Measurements from ENCODE around the gene CARD11. TPM values are rescaled to one million over a fixed set of nuclear protein-coding genes. Genes with fewer than 3 reads are reported as not detected.

CARD11 gene
- total RNA-seq, 2 experiments from 2014 or later: 98.3 to 103 TPM

- Mint-ChIP-seq H3K9me3 (no peaks in the 10 kb centered on the region), H3K4me3 (no peak overlapping the region), H3K27me3 (no peaks in the 10 kb centered on the region), H3K36me3 (ENCODE audit: low read depth) (peaks cover 55% of the 10 kb centered on the region), H3K4me1 (ENCODE audit: low read depth) (peaks cover 16% of the 10 kb centered on the region), H3K27ac (peak overlapping the region; percentile 91)
- DNase-seq: no peak
- intact Hi-C loops (cut with micrococcal nuclease): no loop called here
- ChIA-PET POLR2A (interaction anchor here (0.6 kb wide), 1 partner anchor 110 kb away, joined by 3 read pairs; no protein-coding TSS in a partner anchor), CTCF (interaction anchor here (0.7 to 1.3 kb wide), 3 partner anchors 13 to 183 kb away, joined by 3 to 4 read pairs (median 3); no protein-coding TSS in a partner anchor)
- no peak for TF ChIP-seq CTCF (IDR thresholded peaks at IDR 0.05)
- ATAC-seq: no peak
Measured at GRCh38 chr7:2934984-2935740, 108.5 kb downstream of the CARD11 start.

DNA sequence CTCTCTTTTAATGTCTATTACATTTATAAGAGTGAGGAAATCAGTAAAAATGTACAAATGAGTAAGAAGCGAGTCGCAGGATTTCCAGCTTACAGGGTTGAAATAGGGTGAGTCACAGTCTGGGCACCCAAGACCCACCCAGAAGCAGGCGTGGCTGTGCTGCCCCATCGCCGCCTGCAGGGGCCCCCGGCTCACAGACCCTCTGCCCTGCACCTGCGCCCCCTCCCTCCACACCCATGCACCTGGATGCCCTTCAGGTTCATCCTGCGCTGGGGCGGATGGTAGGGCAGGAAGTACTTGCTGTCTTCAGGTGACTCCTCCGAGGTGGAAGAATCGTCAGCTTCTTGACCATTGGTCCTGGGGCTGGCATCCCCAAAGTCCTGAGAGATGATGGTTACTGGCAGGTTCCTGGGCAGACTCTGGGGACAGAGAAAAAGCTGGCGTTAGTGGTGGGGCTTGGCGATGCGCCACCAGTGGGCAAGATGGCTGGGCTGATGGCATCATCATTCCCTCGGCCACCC lies 109.4 kb downstream of the CARD11 start:
- peak; percentile 87 for ATAC-seq
- Mint-ChIP-seq H3K27ac (peak overlapping the region; percentile 91), H3K9me3 (no peaks in the 10 kb centered on the region), H3K27me3 (no peaks in the 10 kb centered on the region), H3K4me3 (no peak overlapping the region), H3K4me1 (ENCODE audit: low read depth) (peaks cover 14% of the 10 kb centered on the region), H3K36me3 (ENCODE audit: low read depth) (peaks cover 53% of the 10 kb centered on the region)
- intact Hi-C loops (cut with micrococcal nuclease): no loop called here
- DNase-seq: peak; percentile 54
- POLR2A ChIA-PET: interaction anchor here (1.2 kb wide), 1 partner anchor 32 kb away, joined by 3 read pairs; no protein-coding TSS in a partner anchor
- CTCF ChIA-PET: interaction anchor here (1.0 to 1.3 kb wide), 2 partner anchors 11 to 184 kb away, joined by 3 to 4 read pairs; no protein-coding TSS in a partner anchor
- no peak for TF ChIP-seq CTCF (IDR thresholded peaks at IDR 0.05)

DNA sequence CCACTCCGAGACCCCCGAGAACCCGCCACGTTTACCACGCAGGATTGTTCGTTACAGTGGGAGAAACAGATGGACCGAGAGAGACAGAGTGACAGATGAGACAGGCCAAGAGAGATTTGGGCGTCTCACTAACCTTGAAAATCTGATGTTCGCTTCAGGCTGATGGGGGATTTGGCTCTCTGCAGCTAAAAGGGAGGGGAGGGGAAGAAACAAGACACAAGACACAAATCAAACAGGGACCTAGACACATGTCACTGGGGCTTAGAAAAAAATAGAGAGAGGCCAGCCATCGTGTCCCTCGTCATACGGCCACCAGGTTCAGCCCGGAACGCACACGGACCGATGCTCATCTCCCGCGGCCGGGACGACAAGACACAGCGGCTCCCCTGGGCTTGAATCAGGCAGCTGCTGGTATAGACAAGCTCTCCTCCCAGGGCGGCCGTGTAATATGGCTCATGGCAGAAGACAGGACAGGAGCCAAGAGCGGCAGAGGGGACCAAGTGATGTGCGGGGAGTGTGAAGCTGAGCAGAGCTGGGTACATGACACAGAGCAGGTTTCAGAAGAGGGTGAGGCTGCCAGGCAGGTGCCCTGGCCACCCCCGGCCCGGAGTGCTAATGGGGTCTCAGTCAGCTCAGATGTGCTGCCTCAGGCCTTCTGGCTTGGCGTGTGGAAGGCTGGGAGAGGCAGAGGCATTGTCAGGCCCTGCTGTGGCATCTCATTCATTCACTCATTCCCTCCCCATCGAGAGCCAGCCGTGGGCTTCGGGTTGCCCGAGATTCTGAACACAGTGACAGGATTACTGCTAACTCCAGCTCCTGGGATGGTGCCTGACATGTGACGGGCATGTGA lies 111.0 kb downstream of the CARD11 start:
- H3K36me3 Mint-ChIP-seq (ENCODE audit: low read depth): peaks cover 47% of the 10 kb centered on the region
- no peaks in the 10 kb centered on the region for H3K9me3 Mint-ChIP-seq
- H3K27ac Mint-ChIP-seq: peak overlapping the region; percentile 52
- no peaks in the 10 kb centered on the region for H3K27me3 Mint-ChIP-seq
- H3K4me3 Mint-ChIP-seq: no peak overlapping the region
- peaks cover 12% of the 10 kb centered on the region for H3K4me1 Mint-ChIP-seq (ENCODE audit: low read depth)
- ChIA-PET POLR2A (interaction anchor here (0.6 to 1.2 kb wide), 3 partner anchors 31 to 1046 kb away, joined by 3 read pairs; no protein-coding TSS in a partner anchor), CTCF (no interaction called here)
- intact Hi-C loops (cut with micrococcal nuclease): no loop called here
- no peak for DNase-seq
- no peak for ATAC-seq
- TF ChIP-seq CTCF (IDR thresholded peaks at IDR 0.05): no peak

DNA sequence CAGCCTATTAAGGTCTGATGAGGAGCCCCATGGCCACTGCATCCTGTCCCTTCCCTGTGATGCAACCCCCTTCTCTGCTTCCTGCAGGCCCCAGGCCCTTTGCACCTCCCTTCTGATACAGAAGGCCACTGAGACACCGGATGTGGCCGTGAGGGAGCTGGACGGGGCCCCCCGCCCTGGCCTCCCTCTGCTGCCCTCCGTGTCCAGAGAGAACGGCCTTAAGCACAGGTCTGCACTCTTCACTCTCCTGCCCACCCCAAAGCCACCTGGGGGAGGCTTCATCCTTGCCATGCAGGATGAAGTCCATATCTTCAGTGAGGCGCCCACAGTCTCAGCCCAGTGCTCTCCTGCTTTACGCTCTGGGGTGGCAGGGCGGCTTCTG lies 112.6 kb downstream of the CARD11 start:
- no peaks in the 10 kb centered on the region for H3K27me3 Mint-ChIP-seq
- ATAC-seq: no peak
- ChIA-PET CTCF (no interaction called here), POLR2A (interaction anchor here (0.6 kb wide), 1 partner anchor 8 kb away, joined by 3 read pairs; no protein-coding TSS in a partner anchor)
- H3K4me1 Mint-ChIP-seq (ENCODE audit: low read depth): peaks cover 12% of the 10 kb centered on the region
- no peak for DNase-seq
- no peaks in the 10 kb centered on the region for H3K9me3 Mint-ChIP-seq
- H3K36me3 Mint-ChIP-seq (ENCODE audit: low read depth): peaks cover 44% of the 10 kb centered on the region
- H3K4me3 Mint-ChIP-seq: no peak overlapping the region
- intact Hi-C loops (cut with micrococcal nuclease): no loop called here
- no peak overlapping the region for H3K27ac Mint-ChIP-seq
- no peak for TF ChIP-seq CTCF (IDR thresholded peaks at IDR 0.05)
